OCI-LY1 (cell line): ENCODE data around the gene DRC1.

Experiments
- H2AFZ ChIP-seq: fragments of 200-600 bp; sonication (generic), shearing (Covaris generic); 2 replicates; pipeline ENCODE4 v1.6.0; 2014; ENCODE audit warnings: antibody characterized with exemption, mild to moderate bottlenecking, low read length
- H3F3A ChIP-seq: fragments of 200-600 bp; sonication (generic), shearing (Covaris generic); 2 replicates; pipeline ENCODE4 v1.6.0; 2014; ENCODE audit warnings: mild to moderate bottlenecking, antibody characterized with exemption, low read length, moderate library complexity; ENCODE audit not compliant: insufficient read depth
- H3K27ac ChIP-seq: fragments of 200-600 bp; sonication (generic); 2 replicates; pipeline ENCODE4 v1.5.1; 2014; ENCODE audit warnings: low read length, mixed run types, mild to moderate bottlenecking, low read depth; ENCODE audit not compliant: poor library complexity, severe bottlenecking
- H3K27me3 ChIP-seq: fragments of 200-600 bp; sonication (generic); 2 replicates; pipeline ENCODE4 v1.6.0; 2014; ENCODE audit warnings: antibody characterized with exemption, mild to moderate bottlenecking, low read length, moderate library complexity; ENCODE audit not compliant: insufficient read depth
- H3K36me3 ChIP-seq: fragments of 200-600 bp; sonication (generic); 2 replicates; pipeline ENCODE4 v1.6.1; 2014; ENCODE audit warnings: mild to moderate bottlenecking, antibody characterized with exemption, low read length, moderate library complexity, mixed read lengths; ENCODE audit not compliant: insufficient read depth
- H3K4me1 ChIP-seq: fragments of 200-600 bp; sonication (generic); 2 replicates; pipeline ENCODE4 v1.5.1; 2014; ENCODE audit warnings: mild to moderate bottlenecking, low read length, moderate library complexity; ENCODE audit not compliant: insufficient read depth, severe bottlenecking
- H3K4me2 ChIP-seq: fragments of 200-600 bp; sonication (generic), shearing (Covaris generic); 2 replicates; pipeline ENCODE4 v1.6.1; 2014; ENCODE audit warnings: low read length
- H3K4me3 ChIP-seq: fragments of 200-600 bp; sonication (generic); 2 replicates; pipeline ENCODE4 v1.5.1; 2014; ENCODE audit warnings: low read length, low read depth, mild to moderate bottlenecking, mixed read lengths; ENCODE audit not compliant: poor library complexity, severe bottlenecking
- H3K79me2 ChIP-seq: fragments of 200-600 bp; shearing (Covaris generic); 2 replicates; pipeline ENCODE4 v1.6.1; 2016; ENCODE audit warnings: mixed run types, low read length, mixed read lengths; ENCODE audit not compliant: insufficient read depth
- H3K9ac ChIP-seq: fragments of 200-600 bp; sonication (generic), shearing (Covaris generic); 2 replicates; pipeline ENCODE4 v1.6.1; 2014; ENCODE audit warnings: mild to moderate bottlenecking, low read length, mixed read lengths
- H3K9me2 ChIP-seq: fragments of 200-600 bp; sonication (generic), shearing (Covaris generic); 2 replicates; pipeline ENCODE4 v1.6.1; 2014; ENCODE audit warnings: low read depth, mild to moderate bottlenecking, low read length, mixed read lengths
- H3K9me3 ChIP-seq: fragments of 200-600 bp; shearing (Covaris generic); 2 replicates; pipeline ENCODE4 v1.6.1; 2014; ENCODE audit warnings: low read length, mixed read lengths
- H4K20me1 ChIP-seq: fragments of 200-600 bp; sonication (generic), shearing (Covaris generic); 2 replicates; pipeline ENCODE4 v1.6.0; 2016; ENCODE audit warnings: mild to moderate bottlenecking, low read length; ENCODE audit not compliant: insufficient read depth
- EZH2 ChIP-seq: fragments of 200-600 bp; sonication (generic), shearing (Covaris generic); IDR thresholded peaks from 2 replicates; pipeline ENCODE4 v1.8.0; 2017; ENCODE audit warnings: borderline replicate concordance, mixed run types, mild to moderate bottlenecking, antibody characterized with exemption, low read length, moderate library complexity, mixed read lengths
- TF ChIP-seq, protein P1 (sequence below): fragments of 200-600 bp; sonication (generic), shearing (Covaris generic); IDR thresholded peaks from 2 replicates; pipeline ENCODE4 v1.5.1; 2017; ENCODE audit warnings: mild to moderate bottlenecking, antibody characterized with exemption, low read length, moderate library complexity, mixed read lengths

DRC1 gene

DNA sequence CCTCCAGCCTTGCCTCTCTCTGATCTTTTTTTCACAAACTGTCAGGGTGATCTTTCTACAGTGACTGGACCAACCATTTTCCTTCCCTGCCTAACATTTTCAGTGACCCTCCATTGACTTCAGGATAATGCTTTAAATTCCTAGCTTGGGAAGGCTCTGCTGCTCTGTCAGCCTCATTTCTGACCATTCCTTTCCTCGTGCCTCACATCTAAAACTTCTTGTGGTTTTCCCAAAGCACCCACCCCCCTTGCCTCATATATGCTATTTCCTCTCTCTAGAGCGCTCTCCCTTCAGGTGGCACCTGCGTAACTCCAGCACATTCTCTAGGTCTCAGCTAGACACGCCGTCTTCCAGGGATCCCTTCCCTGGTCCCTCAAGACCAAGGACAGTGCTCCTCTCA, 37.2 kb downstream of the DRC1 start:
- peaks cover 8% of the 10 kb centered on the region; the same call in 1 of the 2 replicates for H3K27me3 ChIP-seq
- H3F3A ChIP-seq: no peaks in the 10 kb centered on the region
- no peak overlapping the region for H3K27ac ChIP-seq
- H3K9ac ChIP-seq: no peak overlapping the region
- H3K4me3 ChIP-seq: no peak overlapping the region
- H2AFZ ChIP-seq: no peak overlapping the region
- H3K9me3 ChIP-seq: no peaks in the 10 kb centered on the region
- TF ChIP-seq EZH2: no peak
- TF ChIP-seq, protein P1, sequence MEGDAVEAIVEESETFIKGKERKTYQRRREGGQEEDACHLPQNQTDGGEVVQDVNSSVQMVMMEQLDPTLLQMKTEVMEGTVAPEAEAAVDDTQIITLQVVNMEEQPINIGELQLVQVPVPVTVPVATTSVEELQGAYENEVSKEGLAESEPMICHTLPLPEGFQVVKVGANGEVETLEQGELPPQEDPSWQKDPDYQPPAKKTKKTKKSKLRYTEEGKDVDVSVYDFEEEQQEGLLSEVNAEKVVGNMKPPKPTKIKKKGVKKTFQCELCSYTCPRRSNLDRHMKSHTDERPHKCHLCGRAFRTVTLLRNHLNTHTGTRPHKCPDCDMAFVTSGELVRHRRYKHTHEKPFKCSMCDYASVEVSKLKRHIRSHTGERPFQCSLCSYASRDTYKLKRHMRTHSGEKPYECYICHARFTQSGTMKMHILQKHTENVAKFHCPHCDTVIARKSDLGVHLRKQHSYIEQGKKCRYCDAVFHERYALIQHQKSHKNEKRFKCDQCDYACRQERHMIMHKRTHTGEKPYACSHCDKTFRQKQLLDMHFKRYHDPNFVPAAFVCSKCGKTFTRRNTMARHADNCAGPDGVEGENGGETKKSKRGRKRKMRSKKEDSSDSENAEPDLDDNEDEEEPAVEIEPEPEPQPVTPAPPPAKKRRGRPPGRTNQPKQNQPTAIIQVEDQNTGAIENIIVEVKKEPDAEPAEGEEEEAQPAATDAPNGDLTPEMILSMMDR: no peak
- H3K9me2 ChIP-seq: no peaks in the 10 kb centered on the region
- H3K4me1 ChIP-seq: no peaks in the 10 kb centered on the region
- H3K4me2 ChIP-seq: no peak overlapping the region
- H3K36me3 ChIP-seq: no peaks in the 10 kb centered on the region
- no peaks in the 10 kb centered on the region for H4K20me1 ChIP-seq
- H3K79me2 ChIP-seq: no peaks in the 10 kb centered on the region

DNA sequence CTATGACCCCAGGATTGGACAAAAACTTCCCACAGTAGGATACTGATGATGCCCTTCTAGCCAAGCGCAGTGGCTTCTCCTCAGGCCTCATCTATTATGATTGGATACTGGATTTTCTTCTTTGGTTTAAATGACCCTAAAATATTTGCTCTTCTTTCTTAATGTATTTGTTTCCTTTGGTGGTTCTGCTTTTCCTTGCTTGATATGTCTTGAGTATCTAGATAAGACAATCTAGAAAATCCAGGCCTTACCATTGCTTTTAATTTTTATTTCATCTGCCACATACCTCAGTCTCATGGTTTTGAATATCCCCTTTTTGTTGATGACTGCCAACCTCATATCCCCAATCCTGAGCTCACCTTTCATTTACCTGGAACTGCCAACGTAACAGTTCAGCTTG, 40.6 kb downstream of the DRC1 start:
- H3K36me3 ChIP-seq: no peaks in the 10 kb centered on the region
- H3K9me2 ChIP-seq: no peaks in the 10 kb centered on the region
- no peak overlapping the region for H3K9ac ChIP-seq
- no peak overlapping the region for H2AFZ ChIP-seq
- H3K27ac ChIP-seq: no peak overlapping the region
- no peaks in the 10 kb centered on the region for H3F3A ChIP-seq
- H3K9me3 ChIP-seq: no peaks in the 10 kb centered on the region
- no peak for TF ChIP-seq EZH2
- TF ChIP-seq, protein P1: no peak
- H3K27me3 ChIP-seq: peaks cover 8% of the 10 kb centered on the region; the same call in 1 of the 2 replicates
- H3K4me1 ChIP-seq: no peaks in the 10 kb centered on the region
- no peaks in the 10 kb centered on the region for H3K79me2 ChIP-seq
- H4K20me1 ChIP-seq: no peaks in the 10 kb centered on the region
- H3K4me2 ChIP-seq: no peak overlapping the region
- H3K4me3 ChIP-seq: no peak overlapping the region

GRCh38 chr2:26442707-26443106, 41.0 kb downstream of the DRC1 start:
- Histone ChIP-seq H3K27ac (no peak overlapping the region), H3F3A (no peaks in the 10 kb centered on the region), H3K4me2 (no peak overlapping the region), H3K27me3 (peaks cover 8% of the 10 kb centered on the region; the same call in 1 of the 2 replicates), H2AFZ (no peak overlapping the region), H3K9me2 (no peaks in the 10 kb centered on the region), H3K9me3 (no peaks in the 10 kb centered on the region), H3K9ac (no peak overlapping the region), H3K4me1 (no peaks in the 10 kb centered on the region), H3K4me3 (no peak overlapping the region), H3K36me3 (no peaks in the 10 kb centered on the region), H3K79me2 (no peaks in the 10 kb centered on the region), H4K20me1 (no peaks in the 10 kb centered on the region)
- TF ChIP-seq, protein P1: no peak
- no peak for TF ChIP-seq EZH2
